Fibroblast of lung (primary cell): ENCODE data around the gene TIGD2.

ENCODE experiments used
- CTCF ChIP-seq, 2 donors: IDR thresholded peaks in 1 of 2; conservative IDR thresholded peaks in 1 of 2; 1 replicate in 1 of 2; 2 replicates in 1 of 2; pipeline ENCODE4 v1.5.1; 2011 to 2012; ENCODE audit warnings: low read length in 2 of 2, control low read depth in 1 of 2, inconsistent platforms in 1 of 2, low read depth in 1 of 2, mild to moderate bottlenecking in 1 of 2
- EZH2 ChIP-seq: IDR thresholded peaks from 2 replicates; pipeline ENCODE4 v1.5.1; 2012; ENCODE audit warnings: low read length, control low read depth, mild to moderate bottlenecking; ENCODE audit errors: missing control alignments

GRCh38 chr4:89117115-89117514, 5.8 kb downstream of the TIGD2 start:
- TF ChIP-seq CTCF (conservative IDR thresholded peaks at IDR 0.05 in 1 of 2, IDR thresholded peaks at IDR 0.05 in 1 of 2; ENCODE audit: low read depth in 1 of 2, low read length in 2 of 2), result no peak
- TF ChIP-seq EZH2, result no peak
